IPS-18c (cell line): Measurements from ENCODE around the gene TMEM205.
"Not testable (repeated sequence)": the region's sequence is repeated elsewhere in the genome, so short reads cannot be mapped to it uniquely, and the experiment has no call there.

Source experiments
- H3K4me3 ChIP-seq: 2 replicates; pipeline ENCODE4 v1.7.0; 2013; ENCODE audit warnings: low read depth, mild to moderate bottlenecking, low read length, moderate library complexity; ENCODE audit not compliant: insufficient read depth
- H3K9me3 ChIP-seq: one replicate; pipeline ENCODE4 v1.6.1; 2013; ENCODE audit warnings: mild to moderate bottlenecking, low read length, moderate library complexity; ENCODE audit not compliant: control insufficient read depth, insufficient read depth

TMEM205 gene

GRCh38 chr19:11325544-11325943 lies 20.5 kb downstream of the TMEM205 start:
- H3K4me3 ChIP-seq, result no peak overlapping the region
- H3K9me3 ChIP-seq, result no peaks in the 10 kb centered on the region

GRCh38 chr19:11324748-11325389 lies 21.2 kb downstream of the TMEM205 start:
- no peaks in the 10 kb centered on the region for H3K9me3 ChIP-seq
- no peak overlapping the region for H3K4me3 ChIP-seq

- Histone ChIP-seq H3K9me3 (no peaks in the 10 kb centered on the region), H3K4me3 (no peak overlapping the region)
Measured at GRCh38 chr19:11324079-11324661, 21.9 kb downstream of the TMEM205 start.

- Histone ChIP-seq H3K9me3 (no peaks in the 10 kb centered on the region), H3K4me3 (no peak overlapping the region)
Measured at GRCh38 chr19:11323601-11324078, 22.4 kb downstream of the TMEM205 start.

- Histone ChIP-seq H3K9me3 (no peaks in the 10 kb centered on the region), H3K4me3 (no peak overlapping the region)
Measured at GRCh38 chr19:11322269-11323024, 23.6 kb downstream of the TMEM205 start.

- no peak overlapping the region for H3K4me3 ChIP-seq
- H3K9me3 ChIP-seq, result no peaks in the 10 kb centered on the region
Measured at GRCh38 chr19:11321191-11322126, 24.6 kb downstream of the TMEM205 start.

- H3K9me3 ChIP-seq, H3K4me3 ChIP-seq: not testable (repeated sequence)
Measured at GRCh38 chr19:11320278-11320995, 25.6 kb downstream of the TMEM205 start.

GRCh38 chr19:11306337-11306736 lies 39.7 kb downstream of the TMEM205 start:
- Histone ChIP-seq H3K4me3 (no peak overlapping the region), H3K9me3 (no peaks in the 10 kb centered on the region)

- no peaks in the 10 kb centered on the region for H3K9me3 ChIP-seq
- H3K4me3 ChIP-seq, result no peak overlapping the region
Measured at GRCh38 chr19:11304936-11305335, 41.1 kb downstream of the TMEM205 start.

- Histone ChIP-seq H3K4me3 (no peak overlapping the region), H3K9me3 (no peaks in the 10 kb centered on the region)
Measured at GRCh38 chr19:11300811-11301120, 45.3 kb downstream of the TMEM205 start.

GRCh38 chr19:11299946-11300810 lies 45.9 kb downstream of the TMEM205 start:
- no peak overlapping the region for H3K4me3 ChIP-seq
- H3K9me3 ChIP-seq, result no peaks in the 10 kb centered on the region

- Histone ChIP-seq H3K4me3 (no peak overlapping the region), H3K9me3 (peaks cover 3% of the 10 kb centered on the region)
Measured at GRCh38 chr19:11296264-11296663, 49.8 kb downstream of the TMEM205 start.

GRCh38 chr19:11295665-11296245 lies 50.3 kb downstream of the TMEM205 start, which contains the start of gene TSPAN16:
Gene TSPAN16 (plus strand): TSS chr19:11296160. CDS start chr19:11296298, 138 bp downstream.
- Histone ChIP-seq H3K9me3 (peaks cover 3% of the 10 kb centered on the region), H3K4me3 (no peak within 1 kb of the TSS)

GRCh38 chr19:11295180-11295579 lies 50.9 kb downstream of the TMEM205 start:
- Histone ChIP-seq H3K9me3 (peaks cover 3% of the 10 kb centered on the region), H3K4me3 (no peak overlapping the region)

- Histone ChIP-seq H3K4me3 (no peak overlapping the region), H3K9me3 (peaks cover 3% of the 10 kb centered on the region)
Measured at GRCh38 chr19:11293433-11294389, 52.4 kb downstream of the TMEM205 start.
